H1 (cell line): ENCODE data around the gene RASGEF1C. TPM values are rescaled to one million over a fixed set of nuclear protein-coding genes. Genes with fewer than 3 reads are reported as not detected.
A peak's percentile ranks its signal among the peaks of the same experiment; 100 is the strongest.

Experiments
- CTCF ChIA-PET: fragments of 300-600 bp; sonication (Branson Sonifier 250); formaldehyde crosslinking; loops from one replicate; lab custom pipeline; 2021; ENCODE audit not compliant: partially characterized antibody; lab: Charles Lee
- POLR2A ChIA-PET: fragments of 300-600 bp; sonication (Branson Sonifier 250); formaldehyde crosslinking; loops from one replicate; lab custom pipeline; 2021; ENCODE audit warnings: inconsistent platforms; ENCODE audit not compliant: partially characterized antibody; lab: Charles Lee
- DNase-seq, 2 experiments: peaks; one replicate each; pipeline versions ENCODE4 v3.0.0 to v3.0.0-alpha.2; 2010 to 2022; ENCODE audit warnings: low spot score in 2 of 2, low read depth in 1 of 2, mixed read lengths in 1 of 2
- FAIRE-seq: peaks from 2 replicates; lab custom pipeline; 2011; peaks lifted over from hg19 to GRCh38; lab: Jason Lieb, UNC
- H2AFZ ChIP-seq: 2 replicates; pipeline ENCODE4 v1.8.1; 2012; ENCODE audit warnings: low read length, inconsistent platforms
- H2AK5ac ChIP-seq: 2 replicates; pipeline ENCODE4 v1.6.1; 2013; ENCODE audit warnings: low read depth, low read length
- H2BK120ac ChIP-seq: replicated peaks from 2 replicates; pipeline ENCODE3; 2013; ENCODE audit warnings: low read depth, low read length, inconsistent platforms
- H2BK12ac ChIP-seq: 2 replicates; pipeline ENCODE4 v1.6.1; 2013; ENCODE audit warnings: low read depth, low read length
- H2BK15ac ChIP-seq: 2 replicates; pipeline ENCODE4 v1.6.1; 2013; ENCODE audit warnings: low read length
- H2BK20ac ChIP-seq: 2 replicates; pipeline ENCODE4 v1.6.1; 2013; ENCODE audit warnings: low read length
- H2BK5ac ChIP-seq: 2 replicates; pipeline ENCODE4 v1.6.1; 2013; ENCODE audit warnings: low read depth, low read length
- H3K14ac ChIP-seq: 2 replicates; pipeline ENCODE4 v1.6.1; 2013; ENCODE audit warnings: inconsistent platforms; ENCODE audit not compliant: insufficient read length
- H3K18ac ChIP-seq: 2 replicates; pipeline ENCODE4 v1.6.1; 2013; ENCODE audit warnings: low read length; ENCODE audit errors: extremely low read depth
- H3K23ac ChIP-seq: 2 replicates; pipeline ENCODE4 v1.6.1; 2013; ENCODE audit warnings: inconsistent platforms; ENCODE audit not compliant: insufficient read length
- H3K23me2 ChIP-seq: 2 replicates; pipeline ENCODE4 v1.6.1; 2013; ENCODE audit warnings: low read depth, low read length
- H3K27ac ChIP-seq: 2 replicates; pipeline ENCODE4 v1.6.1; 2011; ENCODE audit warnings: low read depth, low read length, inconsistent platforms
- H3K27me3 ChIP-seq, 4 experiments: replicated peaks in 1 of 4; 1 replicate in 1 of 4; 2 replicates in 3 of 4; pipeline versions ENCODE4 v1.6.1 to v1.8.1; 2011 to 2013; ENCODE audit warnings: low read length in 3 of 4, mild to moderate bottlenecking in 3 of 4, inconsistent platforms in 2 of 4, mixed read lengths in 2 of 4, moderate library complexity in 1 of 4; ENCODE audit not compliant: control insufficient read depth in 3 of 4, insufficient read depth in 3 of 4; ENCODE audit errors: extremely low read depth in 1 of 4
- H3K36me3 ChIP-seq, 4 experiments: 2 replicates each; pipeline versions ENCODE4 v1.6.1 to v1.8.1; 2011 to 2013; ENCODE audit warnings: mild to moderate bottlenecking in 4 of 4, low read length in 3 of 4, moderate library complexity in 2 of 4, control low read depth in 1 of 4, inconsistent platforms in 1 of 4; ENCODE audit not compliant: insufficient read depth in 4 of 4, control insufficient read depth in 2 of 4
- H3K4ac ChIP-seq: replicated peaks from 2 replicates; pipeline ENCODE3; 2013; ENCODE audit warnings: low read length, low read depth, mixed read lengths, inconsistent platforms; ENCODE audit not compliant: insufficient read length
- H3K4me1 ChIP-seq, 4 experiments: replicated peaks in 1 of 4; 1 replicate in 1 of 4; 2 replicates in 3 of 4; pipeline versions ENCODE4 v1.6.1 to v1.8.1; 2011 to 2013; ENCODE audit warnings: low read length in 3 of 4, inconsistent platforms in 2 of 4, mixed read lengths in 1 of 4; ENCODE audit not compliant: insufficient read depth in 4 of 4, control insufficient read depth in 3 of 4
- H3K4me2 ChIP-seq, 2 experiments: 2 replicates each; pipeline versions ENCODE4 v1.6.1 to v1.8.1; 2011 to 2013; ENCODE audit warnings: low read depth in 2 of 2, low read length in 2 of 2, control low read depth in 1 of 2, inconsistent platforms in 1 of 2, mild to moderate bottlenecking in 1 of 2; ENCODE audit not compliant: insufficient read depth in 1 of 2
- H3K4me3 ChIP-seq, 4 experiments: fragments of 200-600, 300-600 bp in 1 of 4; sonication (generic), shearing (Covaris generic), sonication (Bioruptor Twin) in 1 of 4; 2 replicates each; pipeline versions ENCODE4 v1.5.1 to v1.8.1; 2011 to 2016; ENCODE audit warnings: low read length in 4 of 4, low read depth in 3 of 4, control low read depth in 2 of 4, inconsistent platforms in 2 of 4, mild to moderate bottlenecking in 2 of 4, mixed read lengths in 1 of 4, moderate library complexity in 1 of 4; ENCODE audit not compliant: insufficient read depth in 2 of 4; ENCODE audit errors: extremely low read depth in 1 of 4
- H3K56ac ChIP-seq: replicated peaks from 2 replicates; pipeline ENCODE3; 2013; ENCODE audit warnings: low read depth, mild to moderate bottlenecking, mixed read lengths, low read length, inconsistent platforms; ENCODE audit not compliant: insufficient read length
- H3K79me1 ChIP-seq: 2 replicates; pipeline ENCODE4 v1.6.1; 2013; ENCODE audit warnings: low read depth, low read length, control low read depth
- H3K79me2 ChIP-seq, 2 experiments: 2 replicates each; pipeline versions ENCODE4 v1.6.1 to v1.8.1; 2012 to 2013; ENCODE audit warnings: low read length in 2 of 2, mild to moderate bottlenecking in 2 of 2, inconsistent platforms in 1 of 2; ENCODE audit not compliant: insufficient read depth in 2 of 2, control insufficient read depth in 1 of 2
- H3K9ac ChIP-seq, 4 experiments: replicated peaks in 1 of 4; 1 replicate in 1 of 4; 2 replicates in 3 of 4; pipeline versions ENCODE4 v1.6.1 to v1.8.1; 2011 to 2013; ENCODE audit warnings: low read depth in 3 of 4, low read length in 3 of 4, control low read depth in 2 of 4, mild to moderate bottlenecking in 2 of 4, moderate library complexity in 2 of 4, inconsistent platforms in 1 of 4; ENCODE audit errors: extremely low read depth in 1 of 4
- H3K9me3 ChIP-seq, 2 experiments: 2 replicates each; pipeline versions ENCODE4 v1.6.1 to v1.8.1; 2012 to 2013; ENCODE audit warnings: mild to moderate bottlenecking in 2 of 2, moderate library complexity in 2 of 2, control low read depth in 1 of 2, inconsistent platforms in 1 of 2, low read depth in 1 of 2, low read length in 1 of 2, mixed read lengths in 1 of 2; ENCODE audit not compliant: insufficient read depth in 2 of 2
- H4K20me1 ChIP-seq, 2 experiments: replicated peaks in 1 of 2; 2 replicates each; pipeline versions ENCODE3 to v1.8.1; 2011 to 2013; ENCODE audit warnings: inconsistent platforms in 2 of 2, low read length in 2 of 2, mild to moderate bottlenecking in 1 of 2; ENCODE audit not compliant: insufficient read depth in 2 of 2, control insufficient read depth in 1 of 2
- H4K5ac ChIP-seq: 2 replicates; pipeline ENCODE4 v1.6.1; 2013; ENCODE audit warnings: low read length, low read depth, mixed read lengths, inconsistent platforms; ENCODE audit not compliant: insufficient read length
- H4K8ac ChIP-seq: 2 replicates; pipeline ENCODE4 v1.8.0; 2013; ENCODE audit warnings: mild to moderate bottlenecking, moderate library complexity, low read length, inconsistent platforms; ENCODE audit not compliant: insufficient read depth; ENCODE audit errors: extremely low read depth
- H4K91ac ChIP-seq: replicated peaks from 2 replicates; pipeline ENCODE3; 2013; ENCODE audit warnings: low read length, mixed read lengths, inconsistent platforms; ENCODE audit not compliant: insufficient read length
- CBX5 ChIP-seq: fragments of 300-800, 300-1000 bp; sonication (generic); IDR thresholded peaks from 2 replicates; pipeline ENCODE4 v1.7.1; 2016; ENCODE audit warnings: antibody characterized with exemption, low read length, low read depth
- CEBPB ChIP-seq: IDR thresholded peaks from 2 replicates; pipeline ENCODE4 v1.6.1; 2012; ENCODE audit warnings: low read depth, low read length
- CHD2 ChIP-seq: IDR thresholded peaks from 2 replicates; pipeline ENCODE4 v1.6.1; 2012; ENCODE audit warnings: low read length, improper control_type of control experiment
- EP300 ChIP-seq, 2 experiments: IDR thresholded peaks; 1 replicate in 1 of 2; 2 replicates in 1 of 2; pipeline ENCODE4 v1.6.1; 2011 to 2012; ENCODE audit warnings: low read depth in 2 of 2, low read length in 2 of 2, mild to moderate bottlenecking in 2 of 2, borderline replicate concordance in 1 of 2, inconsistent platforms in 1 of 2, moderate library complexity in 1 of 2
- NANOG ChIP-seq: IDR thresholded peaks from 2 replicates; pipeline ENCODE4 v1.6.1; 2011; ENCODE audit warnings: low read length, low read depth, mild to moderate bottlenecking, inconsistent platforms; ENCODE audit not compliant: insufficient read depth, poor library complexity, severe bottlenecking
- RAD21 ChIP-seq, 2 experiments: IDR thresholded peaks in 1 of 2; conservative IDR thresholded peaks in 1 of 2; 2 replicates each; pipeline ENCODE4 v1.6.1; 2011; ENCODE audit warnings: low read depth in 2 of 2, low read length in 2 of 2, improper control_type of control experiment in 1 of 2, inconsistent platforms in 1 of 2, mild to moderate bottlenecking in 1 of 2, moderate library complexity in 1 of 2
- TAF1 ChIP-seq: IDR thresholded peaks from 2 replicates; pipeline ENCODE4 v1.6.1; 2011; ENCODE audit warnings: mild to moderate bottlenecking, low read depth, low read length
- TBP ChIP-seq: IDR thresholded peaks from 2 replicates; pipeline ENCODE4 v1.6.1; 2011; ENCODE audit warnings: low read depth, low read length, improper control_type of control experiment
- TEAD4 ChIP-seq: IDR thresholded peaks from 2 replicates; pipeline ENCODE4 v1.6.1; 2012; ENCODE audit warnings: low read depth, low read length, inconsistent platforms, mixed read lengths
- WGBS, 2 experiments: shearing (Covaris generic) in 1 of 2; methylation state at CpG; one replicate each; pipeline versions ENCODE4 v1.1.6 to v1.1.7; 2013 to 2015; ENCODE audit warnings: low lambda C conversion rate in 2 of 2, mixed read lengths in 2 of 2, inconsistent platforms in 1 of 2, low coverage in 1 of 2, missing lambda C conversion rate in 1 of 2; ENCODE audit not compliant: insufficient replicate concordance in 2 of 2, insufficient coverage in 1 of 2, insufficient read length in 1 of 2; ENCODE audit errors: extremely low coverage in 1 of 2, missing lambda C conversion rate in 1 of 2; 5-methylcytosine and 5-hydroxymethylcytosine counted together
- polyA plus RNA-seq, 7 experiments: library from polyadenylated mRNA; depleted of rRNA in 3 of 7; stranded (reverse) in 5 of 7; unstranded in 2 of 7; fragments of >200 nt in 5 of 7; fragments of 200-250 nt in 2 of 7; gene quantifications; 1 replicate in 5 of 7; 2 replicates in 1 of 7; 4 replicates in 1 of 7; pipeline versions ENCODE4 v1.2.1 to v1.2.3, GENCODE V29; 2011 to 2013; ENCODE audit warnings: missing spikeins in 2 of 7, mixed read lengths in 2 of 7
- total RNA-seq: library from RNA; stranded (reverse); fragmentation: NEBNext Ultra II Directional; extraction: Animal tissue kit (Norgen Biotek cat#: 25700); gene quantifications from 2 replicates; pipeline ENCODE4 v1.2.1, GENCODE V29; 2021

Gene RASGEF1C
- total and polyA plus RNA-seq, 2 of the 8 experiments (the other 6 are each of a cell fraction or from before 2014, with no cell fraction given) = 0.26 to 0.61 TPM

- H3K9ac ChIP-seq = no peak overlapping the region
- no peak overlapping the region for H4K5ac ChIP-seq
- CTCF ChIA-PET = no interaction called here
- H3K4me1 ChIP-seq = peaks cover 0 to 4% (median 0%) of the 10 kb centered on the region in 4 experiments; a peak in 3 of 7 replicates
- H3K4me3 ChIP-seq = no peak overlapping the region
- H4K91ac ChIP-seq = no peak overlapping the region
- H3K14ac ChIP-seq = no peak overlapping the region
- no peak overlapping the region for H3K27ac ChIP-seq
- no peak overlapping the region for H3K18ac ChIP-seq
- H2AFZ ChIP-seq = no peak overlapping the region
- H3K23me2 ChIP-seq = no peaks in the 10 kb centered on the region
- no peak overlapping the region for H2AK5ac ChIP-seq
- H2BK12ac ChIP-seq = no peak overlapping the region
- no peak overlapping the region for H2BK5ac ChIP-seq
- POLR2A ChIA-PET = no interaction called here
- no peak overlapping the region for H3K4me2 ChIP-seq
- H3K56ac ChIP-seq = no peak overlapping the region
- H2BK20ac ChIP-seq = 0 out of 2 replicates have a peak overlapping the region, but pooled peaks have one; percentile 3
- H3K27me3 ChIP-seq = no peaks in the 10 kb centered on the region
- H3K9me3 ChIP-seq = no peaks in the 10 kb centered on the region
- no peak overlapping the region for H2BK15ac ChIP-seq
- no peak for DNase-seq
- peaks cover 0 to 4% of the 10 kb centered on the region in 2 experiments for H4K20me1 ChIP-seq
- H3K79me2 ChIP-seq = no peaks in the 10 kb centered on the region
- H3K4ac ChIP-seq = no peak overlapping the region
- 89% methylated on average over 23 of the region's 23 CpGs; no CpG with 5 or more reads in 1 of the 2 experiments for WGBS, 2 experiments
- H3K36me3 ChIP-seq = no peaks in the 10 kb centered on the region
- TF ChIP-seq TAF1 (no peak), CHD2 (no peak), CBX5 (no peak), RAD21 (IDR thresholded peaks at IDR 0.05 in 1 of 2, conservative IDR thresholded peaks at IDR 0.05 in 1 of 2; ENCODE audit: low read depth in 2 of 2, low read length in 2 of 2) (no peak), EP300 (IDR thresholded peaks at IDR 0.05; ENCODE audit: borderline replicate concordance in 1 of 2, low read depth in 2 of 2, low read length in 2 of 2) (no peak), TEAD4 (no peak), NANOG (no peak), TBP (no peak), CEBPB (no peak)
- H3K79me1 ChIP-seq = no peaks in the 10 kb centered on the region
- no peak overlapping the region for H3K23ac ChIP-seq
- H2BK120ac ChIP-seq = no peak overlapping the region
- no peak for FAIRE-seq
- H4K8ac ChIP-seq = no peak overlapping the region
Measured at GRCh38 chr5:180114304-180115003, 94.6 kb downstream of the RASGEF1C start.
